Glutamatergic neuron (in vitro differentiated cells): Measurements from ENCODE around the gene GPATCH3. TPM values are rescaled to one million over a fixed set of nuclear protein-coding genes. Genes with fewer than 3 reads are reported as not detected.
"Not testable (repeated sequence)": the region's sequence is repeated elsewhere in the genome, so short reads cannot be mapped to it uniquely, and the experiment has no call there.

Experiments used
- DNase-seq: peaks from one replicate; pipeline ENCODE4 v3.0.0; 2022
- H3K27ac Mint-ChIP-seq: one replicate; pipeline ENCODE4 v1.8.0; 2020; ENCODE audit warnings: mild to moderate bottlenecking, mixed read lengths, inconsistent platforms; ENCODE audit not compliant: unreplicated experiment
- H3K27me3 Mint-ChIP-seq: one replicate; pipeline ENCODE4 v1.8.0; 2020; ENCODE audit warnings: mild to moderate bottlenecking, moderate library complexity, mixed read lengths, inconsistent platforms; ENCODE audit not compliant: unreplicated experiment
- H3K36me3 Mint-ChIP-seq: one replicate; pipeline ENCODE4 v1.8.0; 2020; ENCODE audit warnings: mild to moderate bottlenecking, mixed read lengths, inconsistent platforms; ENCODE audit not compliant: unreplicated experiment
- H3K4me1 Mint-ChIP-seq: one replicate; pipeline ENCODE4 v1.8.0; 2020; ENCODE audit warnings: mild to moderate bottlenecking, low read depth, mixed read lengths, inconsistent platforms; ENCODE audit not compliant: unreplicated experiment
- H3K4me3 Mint-ChIP-seq: one replicate; pipeline ENCODE4 v1.8.0; 2020; ENCODE audit warnings: mild to moderate bottlenecking, mixed read lengths, inconsistent platforms; ENCODE audit not compliant: unreplicated experiment
- H3K9me3 Mint-ChIP-seq: one replicate; pipeline ENCODE4 v1.8.0; 2020; ENCODE audit warnings: mild to moderate bottlenecking, moderate library complexity, mixed read lengths, inconsistent platforms; ENCODE audit not compliant: unreplicated experiment
- total RNA-seq: library from RNA; stranded (reverse); fragmentation: NEBNext Ultra II Directional; extraction: Animal tissue kit (Norgen Biotek cat#: 25700); gene quantifications from one replicate; pipeline ENCODE4 v1.2.1, GENCODE V29; 2021; ENCODE audit not compliant: unreplicated experiment
- TF ChIP-seq, protein P1 (sequence below): fragments of 200-600 bp; sonication (generic); IDR thresholded peaks from one replicate; pipeline ENCODE4 v1.5.0; 2021; ENCODE audit not compliant: partially characterized antibody, unreplicated experiment

Gene GPATCH3
- total RNA-seq, 1 donor from 2014 or later: 17.3 TPM

DNA sequence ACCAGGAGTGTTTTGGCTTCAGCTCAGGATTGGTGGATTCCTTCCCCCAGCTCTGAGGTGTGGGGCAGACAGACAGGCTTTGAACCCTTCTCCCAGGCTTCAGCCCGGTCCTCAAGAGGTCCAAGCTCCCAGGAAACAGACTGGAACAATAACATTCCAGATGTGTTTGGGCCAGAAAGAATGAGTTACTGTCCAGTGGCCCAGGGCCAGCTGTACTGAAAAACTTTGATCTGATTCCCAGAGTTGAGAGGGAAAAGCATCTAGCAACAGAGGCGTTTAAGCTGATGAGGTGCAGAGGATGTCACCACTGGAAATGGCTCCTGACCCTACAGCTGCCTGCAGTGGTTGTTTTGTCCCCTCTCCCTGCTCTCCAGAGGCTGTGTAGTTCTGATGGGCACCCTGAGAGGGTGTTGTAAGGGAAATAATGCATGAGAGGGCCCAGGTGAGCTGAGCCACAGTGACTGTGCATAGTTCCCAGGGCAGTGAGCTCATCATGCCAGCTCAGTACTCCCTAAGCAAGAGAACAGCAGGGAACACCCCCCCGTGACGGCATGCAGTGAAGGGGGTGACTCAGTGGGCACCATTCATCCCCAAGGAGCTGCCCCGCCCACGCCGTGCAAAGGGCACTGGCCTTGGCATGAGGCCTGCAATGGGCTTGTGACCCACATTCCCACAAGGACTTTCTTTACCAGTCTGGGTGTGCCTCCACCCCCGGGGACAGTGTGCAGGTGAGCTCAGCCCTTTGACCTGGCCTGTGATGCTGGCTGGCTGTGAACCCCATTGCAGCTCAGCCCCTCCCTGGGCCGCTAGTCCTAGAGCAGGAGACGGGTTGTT is 51.1 kb downstream of the GPATCH3 start:
- no peaks in the 10 kb centered on the region for H3K27me3 Mint-ChIP-seq
- H3K27ac Mint-ChIP-seq: no peak overlapping the region
- H3K36me3 Mint-ChIP-seq: no peaks in the 10 kb centered on the region

DNA sequence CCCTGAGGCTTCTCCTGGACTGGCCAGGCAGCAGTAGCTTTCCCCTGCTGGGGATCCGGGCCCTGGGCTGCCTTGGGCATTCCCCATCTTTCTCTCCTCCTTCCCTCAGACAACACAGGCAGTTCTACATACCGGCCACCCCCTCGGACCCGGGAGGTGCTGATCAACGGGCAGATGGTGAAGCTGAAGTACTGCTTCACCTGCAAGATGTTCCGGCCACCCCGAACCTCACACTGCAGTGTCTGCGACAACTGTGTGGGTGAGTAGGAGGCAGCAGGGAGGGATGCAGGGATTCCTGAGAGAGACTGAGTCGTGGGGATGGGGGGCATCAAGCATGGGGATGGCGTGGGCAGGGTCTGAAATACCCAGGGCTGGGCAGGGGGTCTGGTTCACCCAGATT is 51.8 kb downstream of the GPATCH3 start:
- H3K4me3 Mint-ChIP-seq: no peak overlapping the region
- no peak for DNase-seq
- TF ChIP-seq, protein P1, sequence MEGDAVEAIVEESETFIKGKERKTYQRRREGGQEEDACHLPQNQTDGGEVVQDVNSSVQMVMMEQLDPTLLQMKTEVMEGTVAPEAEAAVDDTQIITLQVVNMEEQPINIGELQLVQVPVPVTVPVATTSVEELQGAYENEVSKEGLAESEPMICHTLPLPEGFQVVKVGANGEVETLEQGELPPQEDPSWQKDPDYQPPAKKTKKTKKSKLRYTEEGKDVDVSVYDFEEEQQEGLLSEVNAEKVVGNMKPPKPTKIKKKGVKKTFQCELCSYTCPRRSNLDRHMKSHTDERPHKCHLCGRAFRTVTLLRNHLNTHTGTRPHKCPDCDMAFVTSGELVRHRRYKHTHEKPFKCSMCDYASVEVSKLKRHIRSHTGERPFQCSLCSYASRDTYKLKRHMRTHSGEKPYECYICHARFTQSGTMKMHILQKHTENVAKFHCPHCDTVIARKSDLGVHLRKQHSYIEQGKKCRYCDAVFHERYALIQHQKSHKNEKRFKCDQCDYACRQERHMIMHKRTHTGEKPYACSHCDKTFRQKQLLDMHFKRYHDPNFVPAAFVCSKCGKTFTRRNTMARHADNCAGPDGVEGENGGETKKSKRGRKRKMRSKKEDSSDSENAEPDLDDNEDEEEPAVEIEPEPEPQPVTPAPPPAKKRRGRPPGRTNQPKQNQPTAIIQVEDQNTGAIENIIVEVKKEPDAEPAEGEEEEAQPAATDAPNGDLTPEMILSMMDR: no peak
- no peaks in the 10 kb centered on the region for H3K27me3 Mint-ChIP-seq
- peaks cover 3% of the 10 kb centered on the region for H3K4me1 Mint-ChIP-seq
- H3K9me3 Mint-ChIP-seq: peaks cover 1% of the 10 kb centered on the region
- no peaks in the 10 kb centered on the region for H3K36me3 Mint-ChIP-seq
- no peak overlapping the region for H3K27ac Mint-ChIP-seq

More for the DNA sequence above, 51.1 kb downstream of the GPATCH3 start:
- TF ChIP-seq, protein P1: no peak
- Mint-ChIP-seq H3K4me1 (peaks cover 3% of the 10 kb centered on the region), H3K9me3 (peaks cover 1% of the 10 kb centered on the region), H3K4me3 (no peak overlapping the region)
- DNase-seq: no peak

DNA sequence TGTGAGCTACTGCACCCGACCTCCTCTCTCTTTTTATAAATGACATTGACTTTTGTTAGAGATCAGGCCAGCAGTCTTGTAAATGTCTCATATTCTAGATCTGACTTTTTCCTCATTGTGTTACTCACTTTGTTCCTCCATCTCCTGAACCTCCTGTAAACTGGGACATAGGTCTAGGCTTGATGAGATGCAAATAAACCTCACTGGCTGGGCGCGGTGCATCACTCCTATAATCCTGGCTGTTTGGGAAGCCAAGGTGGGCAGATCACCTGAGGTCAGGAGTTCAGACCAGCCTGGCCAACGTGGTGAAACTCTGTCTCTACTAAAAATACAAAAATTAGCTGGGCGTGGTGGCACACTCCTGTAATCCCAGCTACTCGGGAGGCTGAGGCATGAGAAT is 52.4 kb downstream of the GPATCH3 start:
- H3K27ac Mint-ChIP-seq, H3K27me3 Mint-ChIP-seq, H3K4me3 Mint-ChIP-seq, H3K9me3 Mint-ChIP-seq, DNase-seq, H3K4me1 Mint-ChIP-seq, H3K36me3 Mint-ChIP-seq: not testable (repeated sequence)

DNA sequence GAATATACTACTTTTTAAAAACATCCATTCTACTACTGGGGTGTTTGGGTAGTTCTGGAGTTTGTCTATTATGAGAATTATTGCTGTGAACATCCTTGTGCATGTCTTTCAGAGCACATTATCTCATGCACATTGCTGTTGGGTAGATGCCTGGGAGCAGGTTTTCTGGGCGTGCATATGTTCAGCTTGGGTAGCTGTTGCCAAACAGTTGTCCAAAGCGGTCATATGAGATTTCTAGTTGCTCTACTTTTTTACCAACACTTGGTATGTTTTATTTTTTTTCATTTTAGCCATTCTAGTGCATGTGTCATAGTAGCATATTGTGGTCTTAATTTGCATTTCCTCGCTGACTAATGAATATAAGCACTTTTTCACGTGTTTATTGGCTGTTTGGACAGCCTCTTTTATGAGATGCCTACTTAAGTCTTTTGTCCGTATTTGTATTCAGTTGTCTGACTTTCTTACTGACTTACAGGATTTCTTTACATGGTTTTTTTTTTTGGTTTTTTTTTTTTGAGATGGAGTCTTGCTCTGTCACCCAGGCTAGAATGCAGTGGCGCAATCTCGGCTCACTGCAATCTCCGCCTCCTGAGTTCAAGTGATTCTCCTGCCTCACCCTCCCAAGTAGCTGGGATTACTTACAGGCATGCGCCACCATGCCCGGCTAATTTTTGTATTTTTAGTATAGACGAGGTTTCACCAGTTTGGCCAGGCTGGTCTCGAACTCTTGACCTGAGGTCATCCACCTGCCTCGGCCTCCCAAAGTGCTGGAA is 55.7 kb downstream of the GPATCH3 start:
- Mint-ChIP-seq H3K27me3 (no peaks in the 10 kb centered on the region), H3K36me3 (no peaks in the 10 kb centered on the region), H3K27ac (no peak overlapping the region), H3K4me1 (no peaks in the 10 kb centered on the region), H3K9me3 (no peaks in the 10 kb centered on the region), H3K4me3 (no peak overlapping the region)
- DNase-seq: no peak
- TF ChIP-seq, protein P1: no peak

Other genes with a start within 250 kb of the GPATCH3 start
- 187 TPM for gene ARID1A, start 204.5 kb downstream of the GPATCH3 start, total RNA-seq
- 6.7 TPM for gene PIGV, start 112.5 kb downstream of the GPATCH3 start, total RNA-seq
- 52.6 TPM for gene ZDHHC18, start 73.8 kb downstream of the GPATCH3 start, total RNA-seq
- gene SFN, start 37.3 kb downstream of the GPATCH3 start, total RNA-seq: 0.42 TPM
- gene GPN2, start 10.2 kb downstream of the GPATCH3 start, total RNA-seq: 21.4 TPM
- gene NR0B2, start 13.5 kb upstream of the GPATCH3 start, total RNA-seq: not detected
- 53.2 TPM for gene NUDC, start 21.3 kb upstream of the GPATCH3 start, total RNA-seq
- gene KDF1, start 60.0 kb upstream of the GPATCH3 start, total RNA-seq: 1.2 TPM
- gene TRNP1, start 93.2 kb upstream of the GPATCH3 start, total RNA-seq: 13.9 TPM
- gene TENT5B, start 112.4 kb upstream of the GPATCH3 start, total RNA-seq: 1.5 TPM